ENCODE measurements around the gene EFHC1. TPM values are rescaled to one million over a fixed set of nuclear protein-coding genes. Genes with fewer than 3 reads are reported as not detected.

The EFHC1 gene
- total and polyA plus RNA-seq, 2 experiments from 2014 or later: 24.3 to 28.0 TPM

GRCh38 chr6:52407467-52407866, 12.7 kb upstream of the EFHC1 start:
- Histone ChIP-seq H3K27me3 (ENCODE audit: insufficient read depth) (no peaks in the 10 kb centered on the region), H4K20me1 (replicated peaks; ENCODE audit: insufficient read depth) (no peaks in the 10 kb centered on the region), H3K4me2 (no peak overlapping the region), H2AFZ (no peak overlapping the region), H3K4me3 (no peak overlapping the region), H3K4me1 (ENCODE audit: insufficient read depth) (no peaks in the 10 kb centered on the region), H3K27ac (ENCODE audit: low read depth) (no peak overlapping the region), H3K79me2 (replicated peaks; ENCODE audit: insufficient read depth) (no peaks in the 10 kb centered on the region), H3K9me2 (ENCODE audit: insufficient read depth) (no peaks in the 10 kb centered on the region), H3K36me3 (ENCODE audit: insufficient read depth) (no peaks in the 10 kb centered on the region), H3F3A (replicated peaks; ENCODE audit: low read depth) (no peaks in the 10 kb centered on the region)
- Mint-ChIP-seq H3K27me3 (ENCODE audit: insufficient read depth, low read depth, poor library complexity) (no peaks in the 10 kb centered on the region), H3K36me3 (ENCODE audit: low read depth) (peaks cover 4% of the 10 kb centered on the region; the same call in 2 of the 3 replicates), H3K9me3 (no peaks in the 10 kb centered on the region), H3K27ac (no peak overlapping the region), H3K4me3 (no peak overlapping the region), H3K4me1 (no peaks in the 10 kb centered on the region)
- TF ChIP-seq CTCF (conservative IDR thresholded peaks at IDR 0.05; ENCODE audit: low read depth in 2 of 2) (peak; percentile 65 to 67), ZNF114 (CRISPR knock-in tag; IDR thresholded peaks at IDR 0.05) (no peak), ETS1 (IDR thresholded peaks at IDR 0.05) (no peak)
- ATAC-seq (peak; percentile 69), DNase-seq (ENCODE audit: low spot score) (peak; percentile 75)

GRCh38 chr6:52409499-52409898, 10.6 kb upstream of the EFHC1 start:
- H3K4me3 Mint-ChIP-seq: no peak overlapping the region

DNA sequence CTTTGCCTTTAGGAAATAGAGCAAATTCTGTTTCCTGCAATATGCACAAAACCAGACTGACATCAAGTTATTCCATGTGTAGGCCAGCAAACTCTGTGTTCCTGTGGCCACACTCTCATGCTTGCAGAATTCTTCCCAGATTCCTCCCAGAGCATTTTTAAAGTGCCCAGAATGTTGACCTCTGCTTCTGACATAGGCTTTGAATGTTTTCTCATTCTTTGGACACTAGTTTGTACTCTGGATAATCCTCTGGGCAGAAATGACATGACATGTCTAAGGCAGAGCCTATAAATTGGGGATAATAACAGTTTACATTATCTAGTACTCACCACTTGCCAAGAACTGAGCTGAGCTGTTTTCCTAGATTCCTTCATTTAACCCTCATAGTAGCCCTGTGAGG, 9.2 kb upstream of the EFHC1 start:
- H3K27me3 ChIP-seq (ENCODE audit: insufficient read depth): no peaks in the 10 kb centered on the region
- H3K36me3 ChIP-seq (ENCODE audit: insufficient read depth): no peaks in the 10 kb centered on the region
- H2AFZ ChIP-seq: no peak overlapping the region
- H3K79me2 ChIP-seq (replicated peaks; ENCODE audit: insufficient read depth): no peaks in the 10 kb centered on the region
- ATAC-seq (no peak), DNase-seq (ENCODE audit: low spot score) (no peak)
- no peaks in the 10 kb centered on the region for H3K9me2 ChIP-seq (ENCODE audit: insufficient read depth)
- H3K4me2 ChIP-seq: no peak overlapping the region
- H3K27ac ChIP-seq (ENCODE audit: low read depth): no peak overlapping the region
- no peaks in the 10 kb centered on the region for H3K4me1 Mint-ChIP-seq
- H3K4me3 Mint-ChIP-seq: no peak overlapping the region
- H3K4me3 ChIP-seq: no peak overlapping the region
- H3K9me3 Mint-ChIP-seq: no peaks in the 10 kb centered on the region
- H3K4me1 ChIP-seq (ENCODE audit: insufficient read depth): no peaks in the 10 kb centered on the region
- no peaks in the 10 kb centered on the region for H3F3A ChIP-seq (replicated peaks; ENCODE audit: low read depth)
- no peaks in the 10 kb centered on the region for H3K27me3 Mint-ChIP-seq (ENCODE audit: insufficient read depth, low read depth, poor library complexity)
- H3K36me3 Mint-ChIP-seq (ENCODE audit: low read depth): no peaks in the 10 kb centered on the region
- H4K20me1 ChIP-seq (replicated peaks; ENCODE audit: insufficient read depth): no peaks in the 10 kb centered on the region
- no peak overlapping the region for H3K27ac Mint-ChIP-seq
- TF ChIP-seq POLR2AphosphoS5 (IDR thresholded peaks at IDR 0.05; ENCODE audit: low read depth) (no peak), ZNF114 (CRISPR knock-in tag; IDR thresholded peaks at IDR 0.05) (no peak), REST (IDR thresholded peaks at IDR 0.05; ENCODE audit: unreplicated experiment) (no peak), EZH2 (IDR thresholded peaks at IDR 0.05; ENCODE audit: low read depth, unreplicated experiment) (no peak), EZH2phosphoT487 (IDR thresholded peaks at IDR 0.05; ENCODE audit: unreplicated experiment) (no peak), NANOG (IDR thresholded peaks at IDR 0.05; ENCODE audit: borderline replicate concordance) (no peak), JUNB (IDR thresholded peaks at IDR 0.05; ENCODE audit: unreplicated experiment) (no peak), STAT1 (IDR thresholded peaks at IDR 0.05; ENCODE audit: unreplicated experiment) (no peak), ETS1 (IDR thresholded peaks at IDR 0.05) (no peak)

More at GRCh38 chr6:52409499-52409898, 10.6 kb upstream of the EFHC1 start:
- ATAC-seq: no peak
- Histone ChIP-seq H3K36me3 (ENCODE audit: insufficient read depth) (no peaks in the 10 kb centered on the region), H3K27me3 (ENCODE audit: insufficient read depth) (no peaks in the 10 kb centered on the region), H2AFZ (no peak overlapping the region), H4K20me1 (replicated peaks; ENCODE audit: insufficient read depth) (no peaks in the 10 kb centered on the region), H3K9me2 (ENCODE audit: insufficient read depth) (no peaks in the 10 kb centered on the region), H3K27ac (ENCODE audit: low read depth) (no peak overlapping the region), H3K4me3 (no peak overlapping the region), H3K79me2 (replicated peaks; ENCODE audit: insufficient read depth) (no peaks in the 10 kb centered on the region), H3K4me2 (no peak overlapping the region), H3K4me1 (ENCODE audit: insufficient read depth) (no peaks in the 10 kb centered on the region), H3F3A (replicated peaks; ENCODE audit: low read depth) (no peaks in the 10 kb centered on the region)
- H3K36me3 Mint-ChIP-seq (ENCODE audit: low read depth): no peaks in the 10 kb centered on the region
- TF ChIP-seq CREB1 (CRISPR knock-in tag; IDR thresholded peaks at IDR 0.05; ENCODE audit: low read depth) (no peak), EZH2phosphoT487 (IDR thresholded peaks at IDR 0.05; ENCODE audit: unreplicated experiment) (no peak)
- DNase-seq (ENCODE audit: low spot score): no peak
- H3K27ac Mint-ChIP-seq: no peak overlapping the region
- H3K27me3 Mint-ChIP-seq (ENCODE audit: insufficient read depth, low read depth, poor library complexity): no peaks in the 10 kb centered on the region
- H3K4me1 Mint-ChIP-seq: no peaks in the 10 kb centered on the region
- H3K9me3 Mint-ChIP-seq: no peaks in the 10 kb centered on the region

Data from GM23338 (cell line).